ENCODE results near the gene CLDND2. TPM values are rescaled to one million over a fixed set of nuclear protein-coding genes. Genes with fewer than 3 reads are reported as not detected.
"Not testable (repeated sequence)": the region's sequence is repeated elsewhere in the genome, so short reads cannot be mapped to it uniquely, and the experiment has no call there.

The CLDND2 gene
- total RNA-seq, 1 experiment from 2014 or later, result not detected

DNA sequence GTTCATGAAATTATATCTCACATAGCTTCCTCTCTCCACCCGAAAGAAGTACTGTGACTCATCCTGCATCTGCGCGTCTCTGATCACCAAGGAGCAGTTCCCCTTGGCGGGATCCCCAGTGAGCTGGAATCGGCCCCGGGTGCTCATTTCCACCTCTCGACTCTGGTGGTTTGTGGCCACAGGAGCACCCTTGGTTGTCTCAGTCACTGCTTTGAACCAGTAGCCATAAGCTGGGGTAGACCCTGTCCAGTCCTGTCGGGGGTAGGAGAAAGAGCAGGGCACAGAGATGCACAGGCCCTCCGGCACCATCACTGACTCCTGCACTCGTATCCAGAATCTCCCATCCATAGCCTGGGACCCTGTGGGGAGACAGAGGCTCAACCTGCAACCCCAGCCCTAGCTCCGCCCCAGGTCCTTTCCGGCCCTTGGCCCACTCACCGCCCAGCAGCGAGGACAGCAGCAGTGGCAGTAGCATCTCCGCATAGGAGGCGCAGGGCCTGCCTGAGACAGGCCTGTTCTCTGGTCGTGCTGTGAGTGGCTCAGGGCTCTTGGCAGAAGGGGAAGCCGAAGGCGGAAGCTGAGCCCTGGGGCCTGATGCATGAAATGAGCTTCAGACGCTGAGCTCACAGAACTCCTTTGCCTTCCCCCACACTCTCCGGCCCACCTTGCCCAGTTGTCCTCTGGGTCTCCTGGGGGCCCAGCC is 48.5 kb upstream of the CLDND2 start, which contains the start of gene SIGLEC10:
SIGLEC10 (minus strand) TSS at position 536 of the 703 bp plus-strand sequence; CDS start at position 475, 61 bp downstream.
- no peak within 1 kb of the TSS for H2BK5ac ChIP-seq (ENCODE audit: insufficient read length, low read length)
- no peak within 1 kb of the TSS for H4K5ac ChIP-seq (ENCODE audit: insufficient read length, low read depth, low read length)
- H3K56ac ChIP-seq (ENCODE audit: insufficient read length, low read depth, low read length), result no peak within 1 kb of the TSS
- no CpG with 5 or more reads among the region's 21 CpGs for WGBS (ENCODE audit: extremely low coverage, insufficient read length, low lambda C conversion rate)
- H3K79me1 ChIP-seq (ENCODE audit: insufficient read depth, low read depth, low read length, poor library complexity, severe bottlenecking), result no peaks in the 10 kb centered on the region
- peaks cover 24% of the 10 kb centered on the region for H3K27me3 Mint-ChIP-seq (ENCODE audit: low read depth)
- H3K23me2 ChIP-seq (ENCODE audit: insufficient read length, low read depth, low read length, poor library complexity, severe bottlenecking), result peaks cover 6% of the 10 kb centered on the region
- H2AFZ ChIP-seq (ENCODE audit: low read length), result no peak within 1 kb of the TSS
- H3K4me1 ChIP-seq (ENCODE audit: insufficient read depth, low read length), result no peaks in the 10 kb centered on the region
- H3K4ac ChIP-seq (ENCODE audit: low read depth, low read length), result no peak within 1 kb of the TSS
- no peak within 1 kb of the TSS for H3K4me2 ChIP-seq (ENCODE audit: insufficient read depth, insufficient read length, low read length)
- H3K4me1 Mint-ChIP-seq, result peaks cover 7 to 18% of the 10 kb centered on the region in 2 experiments; a peak in 3 of 4 replicates
- H2BK15ac ChIP-seq (ENCODE audit: low read depth, low read length), result no peak within 1 kb of the TSS
- no peaks in the 10 kb centered on the region for H3K9me3 ChIP-seq (ENCODE audit: control insufficient read depth, low read depth, low read length)
- H2AK5ac ChIP-seq (ENCODE audit: insufficient read length, low read length), result no peak within 1 kb of the TSS
- no peaks in the 10 kb centered on the region; the same call in 1 of the 2 replicates for H3K27me3 ChIP-seq (ENCODE audit: insufficient read depth, low read length)
- H3K27ac ChIP-seq (ENCODE audit: insufficient read length, low read depth, low read length), result no peak within 1 kb of the TSS
- peak within 1 kb of the TSS in 1 of 3 experiments; percentile 27; a peak in 1 of 7 replicates for H3K27ac Mint-ChIP-seq
- no peak within 1 kb of the TSS for H3K18ac ChIP-seq (ENCODE audit: insufficient read length, low read depth, low read length)
- TF ChIP-seq, protein P1, sequence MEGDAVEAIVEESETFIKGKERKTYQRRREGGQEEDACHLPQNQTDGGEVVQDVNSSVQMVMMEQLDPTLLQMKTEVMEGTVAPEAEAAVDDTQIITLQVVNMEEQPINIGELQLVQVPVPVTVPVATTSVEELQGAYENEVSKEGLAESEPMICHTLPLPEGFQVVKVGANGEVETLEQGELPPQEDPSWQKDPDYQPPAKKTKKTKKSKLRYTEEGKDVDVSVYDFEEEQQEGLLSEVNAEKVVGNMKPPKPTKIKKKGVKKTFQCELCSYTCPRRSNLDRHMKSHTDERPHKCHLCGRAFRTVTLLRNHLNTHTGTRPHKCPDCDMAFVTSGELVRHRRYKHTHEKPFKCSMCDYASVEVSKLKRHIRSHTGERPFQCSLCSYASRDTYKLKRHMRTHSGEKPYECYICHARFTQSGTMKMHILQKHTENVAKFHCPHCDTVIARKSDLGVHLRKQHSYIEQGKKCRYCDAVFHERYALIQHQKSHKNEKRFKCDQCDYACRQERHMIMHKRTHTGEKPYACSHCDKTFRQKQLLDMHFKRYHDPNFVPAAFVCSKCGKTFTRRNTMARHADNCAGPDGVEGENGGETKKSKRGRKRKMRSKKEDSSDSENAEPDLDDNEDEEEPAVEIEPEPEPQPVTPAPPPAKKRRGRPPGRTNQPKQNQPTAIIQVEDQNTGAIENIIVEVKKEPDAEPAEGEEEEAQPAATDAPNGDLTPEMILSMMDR (conservative IDR thresholded peaks at IDR 0.05), result no peak
- no peak within 1 kb of the TSS for H3K23ac ChIP-seq (ENCODE audit: insufficient read length, low read depth, low read length)
- no peak within 1 kb of the TSS for H3T11ph ChIP-seq (ENCODE audit: low read length)
- no peaks in the 10 kb centered on the region for H3K79me2 ChIP-seq (ENCODE audit: insufficient read depth, low read length)
- no peak within 1 kb of the TSS for H2BK120ac ChIP-seq (ENCODE audit: low read depth, low read length, poor library complexity, severe bottlenecking)
- no peak within 1 kb of the TSS for H2BK20ac ChIP-seq (ENCODE audit: low read depth, low read length, poor library complexity, severe bottlenecking)
- H3K4me3 Mint-ChIP-seq, result no peak within 1 kb of the TSS
- H4K91ac ChIP-seq (ENCODE audit: insufficient read length, low read depth, low read length), result no peak within 1 kb of the TSS
- DNase-seq, result peak; percentile 58
- H4K8ac ChIP-seq (replicated peaks; ENCODE audit: insufficient read length, low read depth, low read length), result no peak within 1 kb of the TSS
- peaks cover 2% of the 10 kb centered on the region in 2 experiments; a peak in 2 of 5 replicates for H3K9me3 Mint-ChIP-seq
- H4K20me1 ChIP-seq (ENCODE audit: control insufficient read depth, insufficient read depth, insufficient read length), result no peaks in the 10 kb centered on the region
- H3K36me3 Mint-ChIP-seq (ENCODE audit: insufficient read depth in 1 of 3, low read depth in 3 of 3), result peaks cover 0 to 17% (median 0%) of the 10 kb centered on the region in 3 experiments; a peak in 1 of 7 replicates
- no peak within 1 kb of the TSS for H3K14ac ChIP-seq (ENCODE audit: insufficient read depth, low read length)
- no peak within 1 kb of the TSS for H2BK12ac ChIP-seq (ENCODE audit: insufficient read length, low read depth, low read length)
- H3K9ac ChIP-seq (ENCODE audit: extremely low read depth, insufficient read length, low read length), result no peak within 1 kb of the TSS

DNA sequence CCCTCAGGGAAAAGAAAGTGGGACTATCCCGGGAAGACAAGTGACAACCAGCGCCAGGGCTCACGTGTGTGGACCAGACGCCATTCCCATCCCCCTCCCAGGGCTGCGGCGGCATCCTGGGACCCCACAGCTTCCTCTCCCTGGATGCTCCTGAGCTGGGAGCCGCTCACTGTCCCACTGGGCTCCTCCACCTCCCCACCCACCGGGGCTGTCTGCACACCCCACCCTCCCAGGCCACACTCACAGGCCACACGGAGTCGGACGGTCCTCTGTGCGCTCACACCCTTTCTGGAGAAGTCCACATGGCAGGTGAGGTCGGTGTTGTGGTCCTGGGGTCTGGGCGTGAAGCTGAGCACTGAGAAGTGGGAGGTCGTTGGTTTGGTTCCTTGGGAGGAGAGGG is 47.6 kb upstream of the CLDND2 start:
- DNase-seq; H3K9ac ChIP-seq (ENCODE audit: extremely low read depth, insufficient read length, low read length); H2BK20ac ChIP-seq (ENCODE audit: low read depth, low read length, poor library complexity, severe bottlenecking): not testable (repeated sequence)

More for the DNA sequence above, 47.6 kb upstream of the CLDND2 start:
- not testable (repeated sequence) for H2BK12ac ChIP-seq (ENCODE audit: insufficient read length, low read depth, low read length); H4K91ac ChIP-seq (ENCODE audit: insufficient read length, low read depth, low read length); H3K27me3 ChIP-seq (ENCODE audit: insufficient read depth, low read length); H3T11ph ChIP-seq (ENCODE audit: low read length); H2BK5ac ChIP-seq (ENCODE audit: insufficient read length, low read length); H3K23me2 ChIP-seq (ENCODE audit: insufficient read length, low read depth, low read length, poor library complexity, severe bottlenecking); H2BK15ac ChIP-seq (ENCODE audit: low read depth, low read length); H3K9me3 Mint-ChIP-seq; H2BK120ac ChIP-seq (ENCODE audit: low read depth, low read length, poor library complexity, severe bottlenecking); H3K4me2 ChIP-seq (ENCODE audit: insufficient read depth, insufficient read length, low read length); H3K56ac ChIP-seq (ENCODE audit: insufficient read length, low read depth, low read length); H2AFZ ChIP-seq (ENCODE audit: low read length); H3K4me3 Mint-ChIP-seq; H3K9me3 ChIP-seq (ENCODE audit: control insufficient read depth, low read depth, low read length); H3K4ac ChIP-seq (ENCODE audit: low read depth, low read length); H4K8ac ChIP-seq (replicated peaks; ENCODE audit: insufficient read length, low read depth, low read length); H3K27ac ChIP-seq (ENCODE audit: insufficient read length, low read depth, low read length); H3K14ac ChIP-seq (ENCODE audit: insufficient read depth, low read length); H3K79me1 ChIP-seq (ENCODE audit: insufficient read depth, low read depth, low read length, poor library complexity, severe bottlenecking); H3K18ac ChIP-seq (ENCODE audit: insufficient read length, low read depth, low read length); H3K27ac Mint-ChIP-seq; H3K23ac ChIP-seq (ENCODE audit: insufficient read length, low read depth, low read length); H2AK5ac ChIP-seq (ENCODE audit: insufficient read length, low read length); H4K20me1 ChIP-seq (ENCODE audit: control insufficient read depth, insufficient read depth, insufficient read length); H4K5ac ChIP-seq (ENCODE audit: insufficient read length, low read depth, low read length); H3K4me1 ChIP-seq (ENCODE audit: insufficient read depth, low read length); H3K79me2 ChIP-seq (ENCODE audit: insufficient read depth, low read length)
- Mint-ChIP-seq H3K36me3 (ENCODE audit: insufficient read depth in 1 of 3, low read depth in 3 of 3) (peaks cover 0 to 17% (median 1%) of the 10 kb centered on the region in 3 experiments; a peak in 2 of 7 replicates), H3K4me1 (peaks cover 7 to 16% of the 10 kb centered on the region in 2 experiments; a peak in 3 of 4 replicates), H3K27me3 (ENCODE audit: low read depth) (peaks cover 16% of the 10 kb centered on the region)
- WGBS (ENCODE audit: extremely low coverage, insufficient read length, low lambda C conversion rate), result no CpG with 5 or more reads among the region's 15 CpGs

All from H9 (cell line).